ENCODE data around the gene HPSE.

- TF ChIP-seq CTCF (IDR thresholded peaks at IDR 0.05) (no peak), POLR2AphosphoS5 (IDR thresholded peaks at IDR 0.05) (no peak)
Observed at GRCh38 chr4:83342476-83342875, 7.8 kb upstream of the HPSE start.
